Peyer's patch (tissue), 4 donors: ENCODE data around the gene ARHGAP12.

Experiments
- POLR2A ChIP-seq, 2 donors: fragments of 450-650 bp; IDR thresholded peaks; one replicate each; pipeline ENCODE4 v1.5.1; 2017; ENCODE audit warnings: antibody characterized with exemption in 2 of 2, mild to moderate bottlenecking in 2 of 2, moderate library complexity in 2 of 2
- TF ChIP-seq, protein P1 (sequence below), 6 experiments: fragments of 450-650 bp in 4 of 6; fragments of 200-600 bp in 2 of 6; sonication (generic) in 1 of 6; IDR thresholded peaks; one replicate each; pipeline ENCODE4 v1.5.1; 2017 to 2019; ENCODE audit warnings: antibody characterized with exemption in 6 of 6, mild to moderate bottlenecking in 3 of 6, moderate library complexity in 1 of 6

DNA sequence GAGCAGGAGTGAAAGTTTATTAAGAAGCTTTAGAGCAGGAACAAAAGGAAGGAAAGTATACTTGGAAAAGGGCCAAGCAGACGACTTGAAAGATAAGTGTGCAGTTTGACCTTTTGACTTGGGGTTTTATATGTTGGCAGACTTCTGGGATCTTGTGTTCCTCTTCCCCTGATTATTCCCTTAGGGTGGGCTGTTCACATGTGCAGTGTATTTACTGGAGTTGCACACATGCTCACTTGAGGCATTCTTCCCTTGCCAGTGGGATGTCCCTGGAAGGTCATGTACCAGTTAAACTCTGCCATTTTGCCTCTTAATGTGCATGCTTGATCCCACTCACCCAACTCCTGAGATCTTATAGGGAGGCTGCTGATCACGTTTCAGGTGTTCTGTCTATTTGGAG lies 23.4 kb upstream of the ARHGAP12 start:
- TF ChIP-seq POLR2A (IDR thresholded peaks at IDR 0.05) = no peak
- TF ChIP-seq, protein P1, sequence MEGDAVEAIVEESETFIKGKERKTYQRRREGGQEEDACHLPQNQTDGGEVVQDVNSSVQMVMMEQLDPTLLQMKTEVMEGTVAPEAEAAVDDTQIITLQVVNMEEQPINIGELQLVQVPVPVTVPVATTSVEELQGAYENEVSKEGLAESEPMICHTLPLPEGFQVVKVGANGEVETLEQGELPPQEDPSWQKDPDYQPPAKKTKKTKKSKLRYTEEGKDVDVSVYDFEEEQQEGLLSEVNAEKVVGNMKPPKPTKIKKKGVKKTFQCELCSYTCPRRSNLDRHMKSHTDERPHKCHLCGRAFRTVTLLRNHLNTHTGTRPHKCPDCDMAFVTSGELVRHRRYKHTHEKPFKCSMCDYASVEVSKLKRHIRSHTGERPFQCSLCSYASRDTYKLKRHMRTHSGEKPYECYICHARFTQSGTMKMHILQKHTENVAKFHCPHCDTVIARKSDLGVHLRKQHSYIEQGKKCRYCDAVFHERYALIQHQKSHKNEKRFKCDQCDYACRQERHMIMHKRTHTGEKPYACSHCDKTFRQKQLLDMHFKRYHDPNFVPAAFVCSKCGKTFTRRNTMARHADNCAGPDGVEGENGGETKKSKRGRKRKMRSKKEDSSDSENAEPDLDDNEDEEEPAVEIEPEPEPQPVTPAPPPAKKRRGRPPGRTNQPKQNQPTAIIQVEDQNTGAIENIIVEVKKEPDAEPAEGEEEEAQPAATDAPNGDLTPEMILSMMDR (IDR thresholded peaks at IDR 0.05) = no peak
